HG03025 (cell line): ENCODE measurements around the gene CD200.

Experiments used
- ATAC-seq: cut with Tn5 transposase; IDR thresholded peaks from one replicate; pipeline ENCODE4 v1.9.1; 2021; ENCODE audit warnings: mild to moderate bottlenecking, moderate library complexity; ENCODE audit not compliant: unreplicated experiment, low FRiP score

The CD200 gene

DNA sequence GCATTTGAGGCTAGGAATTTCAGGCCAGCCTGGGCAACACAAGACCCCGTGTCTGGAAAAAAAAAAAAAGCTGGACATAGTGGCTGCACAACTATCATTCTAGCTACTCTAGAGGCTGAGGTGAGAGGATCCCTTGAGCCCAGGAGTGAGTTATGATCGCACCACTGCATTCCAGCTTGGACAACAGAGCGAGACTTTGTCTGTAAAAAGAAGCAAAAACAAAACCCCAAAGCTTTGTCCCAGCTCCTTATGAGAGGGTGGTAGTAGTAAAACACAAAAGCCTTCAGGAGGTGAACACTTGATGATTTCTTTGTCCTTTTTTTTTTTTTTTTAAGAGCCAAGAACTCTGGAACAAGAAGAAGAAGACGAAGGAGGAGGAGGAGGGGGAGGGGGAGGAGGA is 1.1 kb upstream of the CD200 start:
- no peak for ATAC-seq

DNA sequence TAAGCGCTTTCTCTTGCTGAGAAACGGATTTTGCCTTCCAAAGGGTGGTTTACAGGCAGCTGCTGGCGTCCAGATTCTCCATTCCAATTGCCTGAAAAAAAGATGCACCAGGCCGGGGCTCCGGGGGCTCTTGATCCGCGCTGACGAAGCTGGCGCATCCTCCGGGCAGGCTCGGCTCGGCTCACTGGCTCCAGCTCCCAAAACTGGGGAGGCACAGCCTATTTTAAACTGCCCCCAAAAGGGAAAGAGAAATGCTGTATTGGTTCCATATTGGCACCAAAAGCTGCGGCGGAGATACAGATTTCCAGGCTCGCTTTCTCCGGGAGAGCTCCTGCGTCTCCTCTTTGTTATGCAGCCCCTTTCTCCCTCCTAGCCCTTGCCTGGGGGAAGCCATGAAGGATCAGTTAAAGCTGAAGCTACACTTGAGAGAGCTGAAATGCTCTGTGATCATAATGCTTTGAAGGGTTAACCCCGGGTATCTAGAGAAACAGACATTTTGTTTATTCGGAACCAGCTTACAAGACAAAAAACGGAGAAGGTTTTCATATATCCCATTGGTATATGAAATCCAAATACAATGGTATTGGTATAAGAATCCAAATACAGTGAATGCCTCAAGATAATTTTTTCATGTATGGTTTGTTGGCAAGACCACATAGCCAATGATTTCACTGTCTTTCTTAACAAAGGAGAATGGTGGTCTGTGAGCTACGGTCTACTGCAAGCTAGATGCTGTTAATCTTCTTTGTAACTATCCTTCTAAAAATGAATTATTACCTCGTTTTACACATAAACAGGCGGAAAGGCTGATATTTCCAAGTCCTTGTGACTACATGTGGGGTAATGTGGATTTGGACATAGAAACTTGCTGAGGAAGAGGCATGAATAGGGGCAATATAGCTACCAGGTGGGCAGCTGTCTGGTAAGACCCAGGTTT is 693 bp downstream of the CD200 start:
- ATAC-seq, result peak; percentile 40

DNA sequence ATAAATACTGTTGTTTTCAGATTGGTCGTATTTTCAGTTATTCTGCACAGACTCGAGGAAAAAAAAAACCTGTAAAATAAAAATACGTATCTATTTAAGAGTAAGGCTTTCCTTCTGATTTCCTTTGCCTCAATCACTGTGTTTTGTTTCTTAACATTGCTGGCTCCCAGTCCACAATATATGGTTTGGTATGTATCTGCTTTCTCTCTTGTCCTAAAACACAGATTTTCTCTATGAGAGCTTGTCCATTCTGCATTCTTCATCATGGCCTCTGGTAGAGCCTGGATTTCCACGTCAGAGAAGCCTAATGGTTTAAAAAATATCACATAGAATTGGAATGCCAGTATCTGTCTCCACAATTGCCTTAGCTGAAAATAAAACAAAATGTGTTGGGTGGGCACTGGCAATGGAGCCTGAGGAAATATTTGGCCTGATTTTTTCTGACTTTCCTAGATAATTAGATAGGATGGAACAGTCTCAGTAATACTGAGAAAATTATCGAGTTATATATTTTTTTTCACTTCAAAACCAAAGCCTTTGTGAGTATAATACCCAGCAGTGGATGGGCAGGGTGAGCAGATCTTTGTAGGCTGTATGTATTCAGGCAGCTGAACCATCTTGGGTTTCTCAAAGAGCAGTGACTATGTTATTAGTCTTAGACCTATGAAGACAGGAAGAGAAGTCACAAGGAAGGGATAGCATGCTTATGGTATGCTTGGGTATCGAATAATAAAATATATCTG is 1.9 kb downstream of the CD200 start:
- ATAC-seq, result no peak

DNA sequence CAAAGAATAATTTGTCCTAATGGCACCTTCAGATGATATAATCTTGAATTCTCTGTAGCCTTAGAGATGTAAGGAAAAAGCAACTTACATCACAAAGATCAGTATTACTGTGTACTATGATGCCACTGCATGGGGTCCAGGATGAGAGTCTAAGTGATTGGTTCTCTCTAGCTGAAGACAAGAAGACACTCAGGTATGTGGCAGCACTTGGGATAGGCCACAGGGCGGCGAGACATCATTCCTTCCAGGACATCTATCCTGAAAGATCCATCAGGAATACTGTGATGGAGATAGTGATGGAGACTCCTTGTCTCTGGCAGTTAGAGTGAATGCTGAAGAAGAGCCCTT is 2.5 kb downstream of the CD200 start:
- no peak for ATAC-seq

DNA sequence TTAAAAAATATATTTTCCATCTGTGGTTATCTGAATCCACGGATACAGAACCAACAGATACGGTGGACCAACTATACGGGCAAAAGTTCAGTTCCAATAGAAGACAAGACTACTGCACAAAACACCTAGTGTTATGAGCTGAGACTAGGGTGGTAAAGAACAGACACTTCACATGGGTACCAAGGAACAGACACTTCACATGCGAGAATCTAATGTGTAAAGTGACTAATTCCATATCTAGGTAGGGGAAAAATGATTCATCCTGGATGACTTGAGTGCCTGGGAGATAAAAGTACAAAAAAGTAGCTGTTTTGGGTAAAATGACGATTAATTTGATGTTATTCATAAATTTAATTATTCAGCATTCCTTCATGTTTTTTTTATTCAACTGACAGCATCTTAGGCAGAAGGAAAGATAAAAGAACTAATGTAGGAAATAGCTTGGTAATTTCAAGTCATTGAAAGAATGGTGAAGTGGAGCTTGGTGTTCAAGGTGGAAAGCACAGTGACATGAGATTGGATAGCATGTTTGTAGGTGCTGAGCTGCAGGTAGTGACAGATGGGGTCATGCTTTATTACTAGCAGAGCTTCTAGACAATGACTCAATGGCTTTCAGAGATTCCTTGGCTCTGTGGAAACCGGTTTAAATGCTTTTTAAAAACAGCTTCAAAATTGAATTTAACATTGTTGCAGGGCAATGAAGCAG is 5.2 kb downstream of the CD200 start:
- ATAC-seq, result no peak

DNA sequence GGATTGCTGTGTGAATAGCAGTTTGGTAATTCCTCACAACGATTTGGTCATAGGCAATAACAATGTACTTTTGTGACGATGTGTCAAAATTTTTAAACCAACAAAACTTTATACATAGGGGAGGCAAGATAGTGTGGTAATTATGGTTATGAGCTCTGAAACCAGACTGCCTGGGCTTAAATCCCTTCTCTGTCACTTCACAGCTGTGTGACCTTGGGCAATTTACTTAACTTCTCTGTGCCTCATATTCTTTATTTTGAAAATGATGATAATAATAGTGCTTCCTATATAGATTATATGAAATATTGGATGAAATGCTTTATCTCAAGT is 5.7 kb downstream of the CD200 start:
- ATAC-seq, result no peak

DNA sequence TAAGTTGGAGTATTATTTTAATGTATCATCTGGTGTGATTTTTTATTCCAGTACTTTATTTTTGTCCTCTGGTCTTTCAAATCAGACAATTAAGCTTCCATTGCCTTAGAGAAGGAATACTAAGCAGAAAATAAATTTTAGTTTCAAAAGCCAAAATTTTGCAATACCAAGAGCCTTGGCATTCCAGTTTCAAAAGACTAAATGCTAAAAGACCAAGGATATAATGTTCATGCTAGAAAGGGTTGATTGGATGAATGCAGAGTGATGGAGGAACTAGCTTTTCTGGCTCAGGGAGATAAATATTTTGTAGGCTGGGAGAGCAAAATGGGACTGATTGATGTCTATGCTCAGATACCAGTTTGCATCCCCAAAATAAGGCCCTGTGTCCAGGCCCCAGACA is 6.2 kb downstream of the CD200 start:
- no peak for ATAC-seq

DNA sequence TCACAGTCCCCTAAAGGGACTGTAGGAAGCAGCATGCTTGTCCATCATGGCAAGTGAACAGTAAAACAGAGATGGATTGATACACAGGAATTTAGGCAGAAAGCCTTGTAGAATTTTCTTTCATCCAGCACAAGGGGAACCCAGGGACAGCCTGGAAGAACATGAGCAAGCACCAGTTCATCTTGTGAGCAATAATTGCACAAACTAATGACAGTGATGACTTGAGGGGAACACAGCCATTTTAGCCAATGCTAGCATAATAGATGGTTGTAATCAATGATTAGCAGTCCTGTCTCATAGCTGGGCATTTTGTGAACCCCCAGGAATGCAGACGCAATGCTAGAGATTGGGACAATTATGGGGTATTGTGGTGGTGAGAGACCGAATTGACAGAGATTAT is 6.7 kb downstream of the CD200 start:
- no peak for ATAC-seq

DNA sequence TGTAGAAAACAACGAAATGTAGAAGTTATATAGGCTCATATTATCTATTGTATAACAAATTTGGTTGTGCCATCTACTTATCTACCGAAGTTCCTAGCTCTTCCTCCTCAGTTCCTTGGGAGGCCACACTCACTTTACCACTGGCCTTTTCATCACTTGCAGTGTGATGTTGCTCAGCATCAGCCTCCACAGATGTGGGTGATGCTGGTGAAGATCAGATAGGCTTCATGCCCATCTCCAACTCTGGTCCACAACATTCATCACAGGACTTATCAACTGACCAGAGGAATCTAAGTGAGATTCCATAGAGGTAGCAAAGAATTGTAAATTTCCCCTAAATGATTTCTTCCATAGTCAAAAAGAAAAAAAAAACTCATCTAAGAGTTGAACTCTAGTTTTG is 8.4 kb downstream of the CD200 start:
- ATAC-seq, result no peak

DNA sequence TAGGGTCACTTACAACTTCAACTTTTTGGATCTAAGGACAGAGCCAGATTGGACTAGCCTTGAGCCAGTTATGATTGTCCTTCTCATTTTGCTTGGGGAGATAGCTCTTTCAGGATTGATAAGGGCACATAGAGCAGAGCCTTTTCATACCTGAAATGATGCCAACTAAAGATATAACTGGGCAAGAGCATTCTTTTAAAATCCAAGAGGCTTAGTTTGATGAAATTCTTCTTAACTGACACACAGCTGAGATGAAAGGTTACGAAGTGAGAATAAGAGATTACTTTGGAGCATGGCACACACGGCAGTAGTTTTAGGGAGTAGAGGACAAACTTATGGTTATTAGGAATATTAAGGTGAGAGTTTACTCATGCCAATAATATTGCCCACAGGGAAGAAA is 12.7 kb downstream of the CD200 start:
- ATAC-seq, result no peak

DNA sequence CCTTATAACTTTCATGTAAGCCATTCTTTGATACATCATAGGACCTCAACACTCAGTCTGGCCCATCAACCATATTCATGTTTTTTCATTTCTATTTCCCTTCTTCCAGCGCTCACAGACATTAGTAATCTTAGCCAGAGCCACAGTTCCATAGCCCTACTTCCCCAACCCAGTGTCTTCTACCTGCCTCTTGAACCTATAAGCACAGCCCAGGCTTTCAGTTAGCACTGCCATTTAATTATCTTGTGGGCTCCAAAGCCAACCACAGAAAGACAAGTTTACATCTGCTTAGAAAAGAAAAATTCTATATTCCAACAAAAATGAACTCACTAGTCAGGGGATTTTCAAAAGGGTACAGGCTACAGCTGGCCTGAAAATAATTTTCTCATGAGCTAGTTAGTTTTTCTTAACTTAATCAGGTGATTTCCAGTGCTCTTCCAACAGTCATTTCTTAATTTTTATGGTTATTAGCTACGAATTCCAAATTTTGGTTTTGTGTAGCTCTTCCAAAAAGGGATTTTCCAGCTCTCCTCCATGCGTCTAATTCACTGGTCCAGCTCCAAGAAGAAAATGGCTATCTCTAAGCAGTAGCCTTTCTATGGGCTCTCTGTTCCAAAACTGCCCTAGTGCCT is 13.7 kb downstream of the CD200 start:
- no peak for ATAC-seq

DNA sequence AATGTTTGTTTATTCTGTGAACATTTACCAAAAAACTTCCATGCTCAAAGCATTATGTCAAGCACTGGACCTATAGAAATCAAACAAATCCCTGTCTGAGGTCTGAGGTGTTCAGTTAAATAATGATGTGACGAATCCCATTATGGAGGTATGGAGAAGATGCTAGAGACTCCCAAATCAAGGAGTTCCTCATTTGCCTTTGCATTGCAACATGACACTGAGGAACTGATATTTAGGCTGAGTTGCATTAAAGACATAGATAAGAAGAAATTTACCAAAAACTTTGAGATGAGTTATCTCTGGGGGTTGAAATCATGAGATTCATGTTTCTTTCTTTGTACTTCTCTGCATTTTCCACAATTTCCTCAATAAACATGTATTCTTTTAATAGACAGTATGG is 16.0 kb downstream of the CD200 start:
- no peak for ATAC-seq

DNA sequence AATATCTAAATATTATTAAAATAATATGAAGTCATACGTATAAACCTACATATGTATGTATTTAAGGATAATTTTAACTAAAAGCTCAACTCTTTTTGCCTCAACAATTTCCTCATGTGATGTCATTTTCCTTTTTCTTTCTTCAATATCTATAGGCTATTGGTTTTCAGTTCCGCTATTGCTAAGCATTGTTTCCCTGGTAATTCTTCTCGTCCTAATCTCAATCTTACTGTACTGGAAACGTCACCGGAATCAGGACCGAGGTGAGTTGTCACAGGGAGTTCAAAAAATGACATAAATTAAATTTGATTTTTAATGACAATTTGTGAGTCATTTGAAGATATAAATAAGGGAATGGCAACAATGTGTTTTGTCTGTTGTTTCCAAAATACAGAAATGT is 16.6 kb downstream of the CD200 start:
- no peak for ATAC-seq

DNA sequence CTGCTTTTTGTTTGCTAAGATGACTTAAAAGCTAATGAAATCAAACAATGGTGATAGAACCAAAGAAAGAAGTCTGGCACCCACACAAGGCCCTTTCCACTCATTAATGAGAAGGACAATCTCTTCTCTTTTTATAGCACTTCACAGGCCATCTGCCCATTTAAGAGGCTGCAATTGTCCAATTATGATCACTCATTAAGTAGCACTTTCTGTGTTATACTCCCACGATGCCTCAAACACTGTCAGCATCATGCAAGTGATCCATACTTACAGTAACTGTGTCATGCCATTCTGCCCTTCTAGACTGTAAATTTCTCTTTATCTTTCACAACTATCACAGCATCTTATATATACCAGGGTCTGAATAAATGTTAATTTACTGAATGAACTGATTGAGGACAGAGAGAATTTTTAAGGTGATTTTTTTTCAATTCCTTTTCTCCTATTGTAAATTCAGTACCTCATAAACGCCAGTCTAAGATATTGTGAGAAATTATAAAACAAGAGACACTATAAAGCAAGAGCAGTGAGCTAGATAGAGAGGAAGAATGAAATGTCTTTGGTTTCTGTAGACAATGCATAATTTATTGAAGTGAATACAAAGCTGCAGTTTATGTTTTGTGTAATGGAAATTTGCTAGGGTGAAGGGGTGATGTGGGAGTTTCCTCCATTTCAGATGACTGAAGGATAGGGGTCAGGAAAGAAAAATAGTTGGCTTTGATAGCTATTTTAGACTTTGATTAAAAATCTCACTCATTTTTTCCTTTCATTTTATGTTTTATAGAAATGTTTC is 17.3 kb downstream of the CD200 start:
- no peak for ATAC-seq

DNA sequence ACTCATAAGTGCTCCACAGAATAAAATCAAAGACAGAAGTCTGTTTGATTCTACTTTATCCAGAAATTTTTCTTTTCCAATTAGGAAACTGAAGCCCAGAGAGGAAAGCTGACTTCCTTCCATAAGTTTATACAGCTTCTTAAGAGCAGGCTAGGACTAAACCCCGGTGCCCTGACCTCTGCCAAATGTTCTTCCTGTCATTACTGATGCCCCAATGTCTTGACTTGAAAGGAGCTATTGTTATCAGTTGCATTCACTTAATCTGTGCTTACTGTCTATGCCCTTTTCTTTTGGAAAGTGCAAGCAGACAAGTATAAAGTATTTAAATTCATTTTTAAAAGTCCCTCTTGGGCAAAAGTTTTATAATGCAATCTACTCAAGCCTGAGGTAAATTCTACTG is 18.1 kb downstream of the CD200 start:
- ATAC-seq, result no peak

DNA sequence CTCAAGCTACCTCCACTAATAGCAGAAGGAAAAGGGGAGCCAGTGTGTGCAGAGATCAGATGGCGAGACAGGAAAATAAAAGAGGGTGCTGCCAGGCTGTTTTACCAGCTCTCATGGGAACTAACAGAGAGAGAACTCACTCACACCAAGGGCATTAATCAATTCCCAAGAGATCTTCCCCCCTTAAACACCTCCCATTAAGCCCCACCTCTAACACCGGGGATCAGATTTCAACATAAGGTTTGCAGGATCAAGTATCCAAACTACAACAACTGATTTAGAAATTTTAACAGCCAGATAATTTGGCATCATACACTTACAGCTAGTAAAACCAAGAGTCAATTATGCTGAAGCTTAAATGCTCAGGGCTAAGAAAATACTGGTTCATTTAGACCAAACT is 18.9 kb downstream of the CD200 start:
- ATAC-seq, result no peak

DNA sequence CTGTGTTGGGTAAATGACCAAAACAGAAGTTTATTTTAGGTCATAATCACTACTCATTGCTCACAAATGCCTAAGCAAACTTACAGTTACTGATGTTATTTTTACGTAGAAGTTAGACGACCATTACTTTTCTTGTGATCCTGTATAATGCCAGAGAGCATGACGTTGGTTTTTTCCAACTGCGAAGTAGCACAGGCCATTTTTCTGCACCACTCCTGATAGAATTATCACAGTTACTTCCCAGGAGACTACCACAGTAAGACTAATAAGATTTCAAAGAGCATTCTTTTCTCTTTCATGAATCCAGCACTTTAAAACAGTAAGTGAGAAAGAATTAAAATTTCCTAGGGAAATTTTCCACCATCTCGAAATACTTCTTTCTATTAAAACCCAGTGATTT is 19.8 kb downstream of the CD200 start:
- ATAC-seq, result no peak

DNA sequence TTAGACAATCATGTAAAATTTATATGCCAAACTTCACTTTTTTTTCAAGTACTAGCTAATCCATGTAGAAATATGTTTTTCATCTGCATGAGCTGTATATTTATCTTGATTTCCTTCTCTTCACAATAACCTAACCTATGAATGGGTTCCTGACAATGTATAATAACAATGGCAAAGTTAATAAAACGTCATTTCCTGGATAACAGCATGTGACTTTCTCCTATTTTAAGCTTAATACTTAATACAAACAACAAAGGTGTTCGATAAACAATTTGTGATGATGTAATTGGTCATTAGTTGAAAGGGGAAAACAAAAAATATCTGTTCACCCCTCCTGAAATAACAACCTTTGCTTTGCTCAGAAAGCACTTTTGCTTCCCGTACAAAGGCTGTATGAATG is 20.4 kb downstream of the CD200 start:
- ATAC-seq, result no peak

DNA sequence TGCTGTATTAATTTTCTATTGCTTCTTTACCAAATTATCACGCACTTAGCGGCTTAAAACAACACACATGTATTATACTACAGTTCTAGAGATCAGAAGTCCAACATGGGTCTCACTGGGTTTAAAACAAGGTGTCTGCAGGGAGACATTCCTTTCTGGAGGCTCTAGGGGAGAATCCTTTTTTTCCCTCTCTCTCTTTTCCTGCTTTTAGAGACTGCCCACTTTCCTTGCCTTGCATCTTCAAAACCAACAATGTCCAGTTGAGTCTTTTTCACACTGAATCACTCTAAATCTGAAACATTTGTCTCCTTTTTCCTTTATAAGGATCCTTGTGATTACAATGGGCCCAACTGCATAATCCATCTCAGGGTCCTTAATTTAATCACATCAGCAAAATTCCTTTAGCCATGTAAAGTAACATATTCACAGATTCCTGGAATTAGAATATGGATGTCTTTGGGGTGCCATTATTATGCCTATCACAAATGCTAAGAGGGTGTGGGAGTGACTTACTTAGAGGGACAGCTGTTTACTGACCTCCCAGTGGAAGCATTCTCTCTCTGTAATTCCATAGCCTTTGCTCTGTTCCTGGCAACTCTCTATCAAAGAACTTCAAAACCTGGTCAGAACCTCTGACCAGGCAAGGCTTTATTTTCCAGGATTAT is 21.8 kb downstream of the CD200 start:
- ATAC-seq, result no peak

DNA sequence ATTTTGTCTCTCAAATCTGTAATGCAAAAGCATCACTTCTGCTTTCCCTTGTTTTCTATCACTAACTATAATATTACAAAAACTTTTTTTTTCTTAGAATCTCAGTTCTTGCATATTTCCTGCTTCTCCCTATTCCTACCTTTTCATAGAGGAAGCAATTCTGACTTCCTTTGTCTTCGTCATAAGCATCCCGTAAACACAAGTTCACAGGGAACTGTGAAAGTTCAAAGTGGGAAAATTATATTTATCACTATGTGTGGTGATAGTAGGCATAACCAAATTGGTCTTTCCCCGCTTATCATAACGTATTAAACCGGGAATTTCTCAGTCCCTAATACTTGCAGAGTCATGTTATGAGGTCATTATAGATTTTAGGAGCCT is 22.3 kb downstream of the CD200 start:
- no peak for ATAC-seq
